Stomach (tissue), 4 donors: Measurements from ENCODE around the gene OR51B4.
"Not testable (repeated sequence)": the region's sequence is repeated elsewhere in the genome, so short reads cannot be mapped to it uniquely, and the experiment has no call there.

ENCODE experiments used
- EP300 ChIP-seq: sonication (generic); formaldehyde crosslinking; IDR thresholded peaks from one replicate; pipeline ENCODE4 v1.6.1; 2017; ENCODE audit warnings: antibody characterized with exemption
- POLR2A ChIP-seq, 4 donors: fragments of 450-650 bp; IDR thresholded peaks; one replicate each; pipeline ENCODE4 v1.6.1; 2016; ENCODE audit warnings: antibody characterized with exemption in 4 of 4, control low read depth in 2 of 4, mild to moderate bottlenecking in 1 of 4, moderate library complexity in 1 of 4
- POLR2AphosphoS5 ChIP-seq, 3 donors: sonication (generic); formaldehyde crosslinking; IDR thresholded peaks; one replicate each; pipeline ENCODE4 v1.6.1; 2016; ENCODE audit warnings: antibody characterized with exemption in 3 of 3
- TF ChIP-seq, protein P1 (sequence below), 7 experiments: fragments of 450-650 bp in 4 of 7; fragments of 200-600 bp in 3 of 7; sonication (generic) in 3 of 7; IDR thresholded peaks; one replicate each; pipeline ENCODE4 v1.5.1; 2016 to 2019; ENCODE audit warnings: antibody characterized with exemption in 7 of 7, control low read depth in 2 of 7, mild to moderate bottlenecking in 1 of 7

DNA sequence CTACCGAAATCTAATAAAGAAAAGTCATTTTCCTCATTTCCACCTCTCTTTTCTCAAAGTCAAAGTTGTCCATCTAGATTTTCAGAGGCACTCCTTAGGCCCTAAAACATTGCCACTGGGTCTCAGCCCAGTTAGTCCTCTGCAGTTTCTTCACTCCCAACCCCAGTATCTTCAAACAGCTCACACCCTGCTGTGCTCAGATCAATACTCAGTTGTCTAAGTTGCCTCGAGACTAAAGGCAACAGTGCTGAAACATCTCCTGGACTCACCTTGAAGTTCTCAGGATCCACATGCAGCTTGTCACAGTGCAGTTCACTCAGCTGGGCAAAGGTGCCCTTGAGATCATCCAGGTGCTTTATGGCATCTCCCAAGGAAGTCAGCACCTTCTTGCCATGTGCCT, 47.7 kb downstream of the OR51B4 start:
- TF ChIP-seq POLR2A (IDR thresholded peaks at IDR 0.05); POLR2AphosphoS5 (IDR thresholded peaks at IDR 0.05); EP300: not testable (repeated sequence)
- TF ChIP-seq, protein P1, sequence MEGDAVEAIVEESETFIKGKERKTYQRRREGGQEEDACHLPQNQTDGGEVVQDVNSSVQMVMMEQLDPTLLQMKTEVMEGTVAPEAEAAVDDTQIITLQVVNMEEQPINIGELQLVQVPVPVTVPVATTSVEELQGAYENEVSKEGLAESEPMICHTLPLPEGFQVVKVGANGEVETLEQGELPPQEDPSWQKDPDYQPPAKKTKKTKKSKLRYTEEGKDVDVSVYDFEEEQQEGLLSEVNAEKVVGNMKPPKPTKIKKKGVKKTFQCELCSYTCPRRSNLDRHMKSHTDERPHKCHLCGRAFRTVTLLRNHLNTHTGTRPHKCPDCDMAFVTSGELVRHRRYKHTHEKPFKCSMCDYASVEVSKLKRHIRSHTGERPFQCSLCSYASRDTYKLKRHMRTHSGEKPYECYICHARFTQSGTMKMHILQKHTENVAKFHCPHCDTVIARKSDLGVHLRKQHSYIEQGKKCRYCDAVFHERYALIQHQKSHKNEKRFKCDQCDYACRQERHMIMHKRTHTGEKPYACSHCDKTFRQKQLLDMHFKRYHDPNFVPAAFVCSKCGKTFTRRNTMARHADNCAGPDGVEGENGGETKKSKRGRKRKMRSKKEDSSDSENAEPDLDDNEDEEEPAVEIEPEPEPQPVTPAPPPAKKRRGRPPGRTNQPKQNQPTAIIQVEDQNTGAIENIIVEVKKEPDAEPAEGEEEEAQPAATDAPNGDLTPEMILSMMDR (IDR thresholded peaks at IDR 0.05), result not testable (repeated sequence)
